ENCODE results near the gene TMEM127. TPM values are rescaled to one million over a fixed set of nuclear protein-coding genes. Genes with fewer than 3 reads are reported as not detected.

Gene TMEM127
- total RNA-seq, 1 experiment from 2014 or later = 25.3 TPM

DNA sequence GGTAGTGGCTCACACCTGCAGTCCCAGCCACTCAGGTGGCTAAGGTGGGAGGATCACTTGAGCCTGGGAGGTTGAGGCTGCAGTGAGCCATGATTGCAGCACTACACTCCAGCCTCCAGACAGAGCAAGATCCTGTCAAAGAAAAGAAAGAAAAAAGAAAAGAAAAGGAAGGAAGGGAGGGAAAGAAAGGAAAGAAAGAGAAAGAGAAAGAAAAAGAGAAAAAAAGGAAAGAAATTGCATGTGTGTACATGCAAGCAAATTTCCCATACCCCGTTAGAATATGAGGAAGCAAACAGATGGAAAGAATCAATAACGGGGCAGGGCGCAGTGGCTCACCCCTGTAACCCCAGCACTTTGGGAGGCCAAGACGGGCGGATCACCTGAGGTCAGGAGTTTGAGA, 17.9 kb downstream of the TMEM127 start:
- Histone ChIP-seq H3K4me1 (ENCODE audit: control insufficient read depth in 1 of 2, insufficient read depth in 2 of 2, low read length in 2 of 2) (peaks cover 3 to 15% of the 10 kb centered on the region in 2 experiments; a peak in 3 of 4 replicates), H3K27ac (ENCODE audit: low read depth, low read length) (no peak overlapping the region), H3K4me2 (ENCODE audit: low read length) (no peak overlapping the region), H3K9ac (ENCODE audit: low read length) (no peak overlapping the region), H2AFZ (ENCODE audit: low read depth, low read length, poor library complexity, severe bottlenecking) (no peak overlapping the region), H3K36me3 (ENCODE audit: control insufficient read depth in 1 of 2, insufficient read depth in 2 of 2, low read length in 2 of 2) (peaks cover under 1 to 7% of the 10 kb centered on the region in 2 experiments; a peak in 3 of 4 replicates), H3K9me2 (ENCODE audit: insufficient read depth) (no peaks in the 10 kb centered on the region), H3K4me3 (replicated peaks in 1 of 2; ENCODE audit: low read depth in 1 of 2, low read length in 2 of 2) (no peak overlapping the region), H3K9me3 (ENCODE audit: control insufficient read depth in 1 of 2, insufficient read depth in 1 of 2, low read depth in 1 of 2, low read length in 2 of 2) (no peaks in the 10 kb centered on the region), H3K79me2 (ENCODE audit: insufficient read depth, low read length) (no peaks in the 10 kb centered on the region), H4K20me1 (ENCODE audit: insufficient read depth) (no peaks in the 10 kb centered on the region), H3K27me3 (ENCODE audit: insufficient read depth, low read length) (no peaks in the 10 kb centered on the region)
- POLR2A ChIA-PET = no interaction called here
- no peak for ATAC-seq
- CTCF ChIA-PET = no interaction called here
- no peak for DNase-seq (ENCODE audit: low read depth, low spot score)
- BruUV-seq (replicated peaks) = no TSS peak
- intact Hi-C loops (cut with micrococcal nuclease) = no loop called here
- TF ChIP-seq, protein P1, sequence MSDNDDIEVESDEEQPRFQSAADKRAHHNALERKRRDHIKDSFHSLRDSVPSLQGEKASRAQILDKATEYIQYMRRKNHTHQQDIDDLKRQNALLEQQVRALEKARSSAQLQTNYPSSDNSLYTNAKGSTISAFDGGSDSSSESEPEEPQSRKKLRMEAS (IDR thresholded peaks at IDR 0.05) = no peak
- TF ChIP-seq EGR1 (IDR thresholded peaks at IDR 0.05; ENCODE audit: low read depth) = no peak
- RAD21 ChIA-PET (ENCODE audit: low non-redundant PET in 1 of 2, low total read pairs in 2 of 2, uncharacterized antibody in 2 of 2, unreplicated experiment in 2 of 2) = no interaction called here

DNA sequence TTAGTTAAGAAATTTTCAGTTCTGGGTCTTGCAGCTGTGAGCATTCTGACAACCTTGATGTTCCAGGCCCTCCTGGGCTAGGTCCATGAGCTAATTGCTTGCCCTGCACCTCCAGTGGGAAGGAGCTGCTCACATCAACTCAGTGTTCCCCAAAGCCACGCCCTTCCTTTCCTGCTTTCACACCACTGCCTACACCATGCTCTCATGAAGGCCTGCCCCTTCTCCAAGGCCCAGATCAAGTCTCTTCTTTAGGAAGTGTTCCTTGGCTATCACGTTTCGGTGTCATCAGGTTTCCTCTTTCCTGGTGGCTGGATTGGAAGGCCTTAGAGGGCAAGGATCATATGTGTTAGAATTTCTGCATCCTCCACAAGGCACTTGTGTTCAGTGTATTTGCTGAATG, 18.8 kb downstream of the TMEM127 start:
- H3K36me3 ChIP-seq (ENCODE audit: control insufficient read depth in 1 of 2, insufficient read depth in 2 of 2, low read length in 2 of 2) = 0 out of 4 replicates have a peak, but pooled peaks cover 0 to under 1% of the 10 kb centered on the region in 2 experiments
- H3K4me3 ChIP-seq (replicated peaks in 1 of 2; ENCODE audit: low read depth in 1 of 2, low read length in 2 of 2) = no peak overlapping the region
- CTCF ChIA-PET = no interaction called here
- no peaks in the 10 kb centered on the region for H3K27me3 ChIP-seq (ENCODE audit: insufficient read depth, low read length)
- H3K4me1 ChIP-seq (ENCODE audit: control insufficient read depth in 1 of 2, insufficient read depth in 2 of 2, low read length in 2 of 2) = peaks cover 2 to 9% of the 10 kb centered on the region in 2 experiments; a peak in 3 of 4 replicates
- TF ChIP-seq TCF7L2 (IDR thresholded peaks at IDR 0.05; ENCODE audit: borderline replicate concordance, extremely low read depth, insufficient read depth, insufficient read length) = no peak
- no peak for TF ChIP-seq FOSL1 (IDR thresholded peaks at IDR 0.05; ENCODE audit: low read depth)
- no peak for TF ChIP-seq EZH2phosphoT487 (IDR thresholded peaks at IDR 0.05; ENCODE audit: borderline replicate concordance)
- TF ChIP-seq, protein P2, sequence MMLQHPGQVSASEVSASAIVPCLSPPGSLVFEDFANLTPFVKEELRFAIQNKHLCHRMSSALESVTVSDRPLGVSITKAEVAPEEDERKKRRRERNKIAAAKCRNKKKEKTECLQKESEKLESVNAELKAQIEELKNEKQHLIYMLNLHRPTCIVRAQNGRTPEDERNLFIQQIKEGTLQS (IDR thresholded peaks at IDR 0.05) = no peak
- TF ChIP-seq SIN3A (IDR thresholded peaks at IDR 0.05; ENCODE audit: low read depth) = no peak
- no peak for TF ChIP-seq ZFX (IDR thresholded peaks at IDR 0.05)
- TF ChIP-seq ZNF274 (IDR thresholded peaks at IDR 0.05; ENCODE audit: low read depth, low read length) = no peak
- no peak for TF ChIP-seq SP1 (IDR thresholded peaks at IDR 0.05; ENCODE audit: low read depth)
- no peak for TF ChIP-seq YY1 (IDR thresholded peaks at IDR 0.05; ENCODE audit: extremely low read depth, insufficient replicate concordance, low read depth, low read length)
- H3K9me2 ChIP-seq (ENCODE audit: insufficient read depth) = no peaks in the 10 kb centered on the region
- no peaks in the 10 kb centered on the region for H4K20me1 ChIP-seq (ENCODE audit: insufficient read depth)
- DNase-seq (ENCODE audit: low read depth, low spot score) (no peak), ATAC-seq (no peak)
- H3K27ac ChIP-seq (ENCODE audit: low read depth, low read length) = no peak overlapping the region
- intact Hi-C loops (cut with micrococcal nuclease) = no loop called here
- no peaks in the 10 kb centered on the region for H3K79me2 ChIP-seq (ENCODE audit: insufficient read depth, low read length)
- H3K9me3 ChIP-seq (ENCODE audit: control insufficient read depth in 1 of 2, insufficient read depth in 1 of 2, low read depth in 1 of 2, low read length in 2 of 2) = no peaks in the 10 kb centered on the region
- POLR2A ChIA-PET = no interaction called here
- RAD21 ChIA-PET (ENCODE audit: low non-redundant PET in 1 of 2, low total read pairs in 2 of 2, uncharacterized antibody in 2 of 2, unreplicated experiment in 2 of 2) = no interaction called here
- H3K9ac ChIP-seq (ENCODE audit: low read length) = no peak overlapping the region
- no peak overlapping the region for H3K4me2 ChIP-seq (ENCODE audit: low read length)
- H2AFZ ChIP-seq (ENCODE audit: low read depth, low read length, poor library complexity, severe bottlenecking) = no peak overlapping the region
- no TSS peak for BruUV-seq (replicated peaks)

Data from HCT116 (cell line).